A549 (cell line): Measurements from ENCODE around the gene CFAP92. TPM values are rescaled to one million over a fixed set of nuclear protein-coding genes. Genes with fewer than 3 reads are reported as not detected.

Experiments used
- ATAC-seq, 2 experiments: fragments of 200-7000 bp in 1 of 2; fragments of >200 bp in 1 of 2; cut with Nextera tagmentation in 1 of 2; cut with Tn5 transposase in 1 of 2; 3 replicates each; pipeline versions ENCODE4 v1.8.0 to v1.9.1; 2018 to 2020; ENCODE audit warnings: mild to moderate bottlenecking in 1 of 2, moderate library complexity in 1 of 2
- CTCF ChIA-PET: fragments of 300-600 bp; sonication (Branson Sonifier 250); formaldehyde crosslinking; extraction: SDS; loops from one replicate; lab custom pipeline; 2021; ENCODE audit warnings: antibody characterized with exemption, inconsistent platforms; lab: Yijun Ruan, JAX
- POLR2A ChIA-PET: fragments of 350-600 bp; formaldehyde crosslinking; extraction: SDS; loops from one replicate; lab custom pipeline; 2021; ENCODE audit warnings: antibody characterized with exemption, inconsistent platforms; lab: Yijun Ruan, JAX
- DNase-seq, 2 experiments: peaks; one replicate each; pipeline versions ENCODE4 v3.0.0 to v3.0.0-alpha.2; 2011 to 2016; ENCODE audit warnings: low read depth in 1 of 2, low spot score in 1 of 2
- FAIRE-seq: peaks from 2 replicates; lab custom pipeline; 2011; peaks lifted over from hg19 to GRCh38; lab: Jason Lieb, UNC
- H3K27ac ChIP-seq, 2 experiments: fragments of >200 bp; sonication (Bioruptor Twin); formaldehyde crosslinking; 3 replicates each; pipeline ENCODE4 v1.5.1; 2016 to 2017
- H3K4me1 ChIP-seq: fragments of >200 bp; sonication (Bioruptor Twin); formaldehyde crosslinking; 3 replicates; pipeline ENCODE4 v1.6.1; 2016
- H3K4me2 ChIP-seq: fragments of >200 bp; sonication (Bioruptor Twin); formaldehyde crosslinking; 3 replicates; pipeline ENCODE4 v1.6.1; 2016
- H3K4me3 ChIP-seq: fragments of >200 bp; sonication (Bioruptor Twin); formaldehyde crosslinking; 3 replicates; pipeline ENCODE4 v1.5.1; 2016
- H3K9me3 ChIP-seq: fragments of >200 bp; sonication (Bioruptor Twin); formaldehyde crosslinking; 3 replicates; pipeline ENCODE4 v1.6.1; 2016
- CEBPB ChIP-seq, 2 experiments: fragments of >200 bp in 1 of 2; sonication (Bioruptor Twin) in 1 of 2; formaldehyde crosslinking in 1 of 2; IDR thresholded peaks; 2 replicates each; pipeline ENCODE4 v1.6.1; 2012 to 2016
- CHD4 ChIP-seq: fragments of 200-600 bp; sonication (generic); IDR thresholded peaks from 2 replicates; pipeline ENCODE4 v1.6.1; 2016; ENCODE audit warnings: antibody characterized with exemption, mild to moderate bottlenecking, borderline replicate concordance
- ELK1 ChIP-seq: fragments of 150-350 bp; IDR thresholded peaks from 2 replicates; pipeline ENCODE4 v1.6.1; 2014; ENCODE audit warnings: low read depth, mild to moderate bottlenecking, low read length
- FOSB ChIP-seq: fragments of 250-450 bp; sonication (Bioruptor Pico); IDR thresholded peaks from 2 replicates; pipeline ENCODE4 v1.5.0; 2020; ENCODE audit warnings: mild to moderate bottlenecking, moderate library complexity
- FOSL2 ChIP-seq, 2 experiments: fragments of 450-650 bp in 1 of 2; fragments of >200 bp in 1 of 2; sonication (Bioruptor Twin) in 1 of 2; formaldehyde crosslinking; IDR thresholded peaks; 2 replicates each; pipeline versions ENCODE4 v1.5.0 to v1.6.1; 2016 to 2020; ENCODE audit warnings: mild to moderate bottlenecking in 1 of 2, moderate library complexity in 1 of 2
- FOXS1 ChIP-seq: fragments of 250-450 bp; sonication (Bioruptor Pico); IDR thresholded peaks from 2 replicates; pipeline ENCODE4 v1.5.0; 2020; ENCODE audit warnings: mild to moderate bottlenecking, moderate library complexity
- HEYL ChIP-seq: fragments of 250-450 bp; sonication (Bioruptor Pico); IDR thresholded peaks from 2 replicates; pipeline ENCODE4 v1.8.0; 2021; ENCODE audit warnings: mild to moderate bottlenecking, moderate library complexity
- HOXA7 ChIP-seq: fragments of 250-450 bp; sonication (Bioruptor Pico); IDR thresholded peaks from 2 replicates; pipeline ENCODE4 v1.5.0; 2020; ENCODE audit warnings: mild to moderate bottlenecking, moderate library complexity
- HOXB13 ChIP-seq: fragments of 250-450 bp; sonication (Bioruptor Pico); IDR thresholded peaks from 2 replicates; pipeline ENCODE4 v1.5.0; 2020; ENCODE audit warnings: low read depth, mild to moderate bottlenecking, moderate library complexity
- HOXB5 ChIP-seq: fragments of 250-450 bp; sonication (Bioruptor Pico); IDR thresholded peaks from 2 replicates; pipeline ENCODE4 v1.5.0; 2020; ENCODE audit warnings: mild to moderate bottlenecking, moderate library complexity
- MAZ ChIP-seq: fragments of 150-350 bp; IDR thresholded peaks from 2 replicates; pipeline ENCODE4 v1.6.1; 2014; ENCODE audit warnings: antibody characterized with exemption, low read depth, low read length, borderline replicate concordance
- NR3C1 ChIP-seq: fragments of >200 bp; sonication (Bioruptor Twin); formaldehyde crosslinking; IDR thresholded peaks from 3 replicates; pipeline ENCODE4 v1.6.1; 2017
- PHF8 ChIP-seq: fragments of 200-600 bp; sonication (generic); IDR thresholded peaks from 2 replicates; pipeline ENCODE4 v1.6.1; 2016; ENCODE audit warnings: low read depth, mild to moderate bottlenecking, antibody characterized with exemption, moderate library complexity, borderline replicate concordance
- RARB ChIP-seq: fragments of 250-450 bp; sonication (Bioruptor Pico); IDR thresholded peaks from 2 replicates; pipeline ENCODE4 v1.8.0; 2021; ENCODE audit warnings: mild to moderate bottlenecking, moderate library complexity
- RCOR1 ChIP-seq: fragments of 150-350 bp; IDR thresholded peaks from 2 replicates; pipeline ENCODE4 v1.6.1; 2014; ENCODE audit warnings: antibody characterized with exemption, low read length, low read depth
- RNF2 ChIP-seq: fragments of 200-600 bp; sonication (generic); IDR thresholded peaks from 2 replicates; pipeline ENCODE4 v1.6.1; 2016; ENCODE audit warnings: low read depth, mild to moderate bottlenecking, antibody characterized with exemption, moderate library complexity, borderline replicate concordance
- SMC3 ChIP-seq: fragments of >200 bp; sonication (Bioruptor Twin); formaldehyde crosslinking; IDR thresholded peaks from 3 replicates; pipeline ENCODE4 v1.6.1; 2018; ENCODE audit warnings: inconsistent platforms
- TFCP2L1 ChIP-seq: fragments of 250-450 bp; sonication (Bioruptor Pico); IDR thresholded peaks from 2 replicates; pipeline ENCODE4 v1.5.0; 2021; ENCODE audit warnings: mild to moderate bottlenecking
- TP53 ChIP-seq: fragments of 250-450 bp; sonication (Bioruptor Pico); IDR thresholded peaks from 2 replicates; pipeline ENCODE4 v1.5.0; 2021; ENCODE audit warnings: mild to moderate bottlenecking, moderate library complexity
- ZNF302 ChIP-seq: fragments of 250-450 bp; sonication (Bioruptor Pico); IDR thresholded peaks from 2 replicates; pipeline ENCODE4 v1.9.0; 2021; ENCODE audit warnings: inconsistent platforms, mild to moderate bottlenecking, moderate library complexity
- WGBS: methylation state at CpG from one replicate; pipeline ENCODE4 v1.1.6; 2017; ENCODE audit errors: missing lambda C conversion rate; 5-methylcytosine and 5-hydroxymethylcytosine counted together
- polyA plus RNA-seq, 4 experiments: library from polyadenylated mRNA; depleted of rRNA in 3 of 4; stranded (reverse); fragments of >200 nt; fragmentation: RNase III in 1 of 4; extraction: RNeasy Plus Mini Kit Qiagen cat#74134 plus additional on column Dnase treatment in 1 of 4; gene quantifications; 2 replicates in 3 of 4; 3 replicates in 1 of 4; pipeline ENCODE4 v1.2.3, GENCODE V29; 2011 to 2017
- TF ChIP-seq, protein P1 (sequence below): fragments of 200-600 bp; sonication (generic); IDR thresholded peaks from 2 replicates; pipeline ENCODE4 v1.6.1; 2016; ENCODE audit warnings: antibody characterized with exemption, mild to moderate bottlenecking, moderate library complexity
- TF ChIP-seq, protein P2 (sequence below): IDR thresholded peaks from 2 replicates; pipeline ENCODE4 v1.6.1; 2012; ENCODE audit warnings: low read depth, borderline replicate concordance
- TF ChIP-seq, protein P3 (sequence below): IDR thresholded peaks from 2 replicates; pipeline ENCODE4 v1.6.1; 2012

CFAP92 gene
- polyA plus RNA-seq, 2 of the 4 experiments (the other 2 are of a cell fraction): not detected

- no peaks in the 10 kb centered on the region for H3K9me3 ChIP-seq
- no peak for TF ChIP-seq RARB (CRISPR knock-in tag)
- TF ChIP-seq, protein P1, sequence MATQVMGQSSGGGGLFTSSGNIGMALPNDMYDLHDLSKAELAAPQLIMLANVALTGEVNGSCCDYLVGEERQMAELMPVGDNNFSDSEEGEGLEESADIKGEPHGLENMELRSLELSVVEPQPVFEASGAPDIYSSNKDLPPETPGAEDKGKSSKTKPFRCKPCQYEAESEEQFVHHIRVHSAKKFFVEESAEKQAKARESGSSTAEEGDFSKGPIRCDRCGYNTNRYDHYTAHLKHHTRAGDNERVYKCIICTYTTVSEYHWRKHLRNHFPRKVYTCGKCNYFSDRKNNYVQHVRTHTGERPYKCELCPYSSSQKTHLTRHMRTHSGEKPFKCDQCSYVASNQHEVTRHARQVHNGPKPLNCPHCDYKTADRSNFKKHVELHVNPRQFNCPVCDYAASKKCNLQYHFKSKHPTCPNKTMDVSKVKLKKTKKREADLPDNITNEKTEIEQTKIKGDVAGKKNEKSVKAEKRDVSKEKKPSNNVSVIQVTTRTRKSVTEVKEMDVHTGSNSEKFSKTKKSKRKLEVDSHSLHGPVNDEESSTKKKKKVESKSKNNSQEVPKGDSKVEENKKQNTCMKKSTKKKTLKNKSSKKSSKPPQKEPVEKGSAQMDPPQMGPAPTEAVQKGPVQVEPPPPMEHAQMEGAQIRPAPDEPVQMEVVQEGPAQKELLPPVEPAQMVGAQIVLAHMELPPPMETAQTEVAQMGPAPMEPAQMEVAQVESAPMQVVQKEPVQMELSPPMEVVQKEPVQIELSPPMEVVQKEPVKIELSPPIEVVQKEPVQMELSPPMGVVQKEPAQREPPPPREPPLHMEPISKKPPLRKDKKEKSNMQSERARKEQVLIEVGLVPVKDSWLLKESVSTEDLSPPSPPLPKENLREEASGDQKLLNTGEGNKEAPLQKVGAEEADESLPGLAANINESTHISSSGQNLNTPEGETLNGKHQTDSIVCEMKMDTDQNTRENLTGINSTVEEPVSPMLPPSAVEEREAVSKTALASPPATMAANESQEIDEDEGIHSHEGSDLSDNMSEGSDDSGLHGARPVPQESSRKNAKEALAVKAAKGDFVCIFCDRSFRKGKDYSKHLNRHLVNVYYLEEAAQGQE: no peak
- no peak for TF ChIP-seq ZNF302 (CRISPR knock-in tag)
- no peak for TF ChIP-seq HEYL (CRISPR knock-in tag)
- TF ChIP-seq ELK1: no peak
- TF ChIP-seq RCOR1: no peak
- no peak for TF ChIP-seq HOXB13
- no peak for TF ChIP-seq HOXB5
- TF ChIP-seq CEBPB (IDR thresholded peaks at IDR 0.05): no peak
- no peak for TF ChIP-seq CHD4
- TF ChIP-seq FOSB (CRISPR knock-in tag): no peak
- TF ChIP-seq PHF8: no peak
- TF ChIP-seq NR3C1: no peak
- no peak overlapping the region for H3K4me2 ChIP-seq
- ATAC-seq: no peak
- 67% methylated on average over 9 of the region's 9 CpGs for WGBS
- no peak overlapping the region for H3K27ac ChIP-seq
- no peak overlapping the region for H3K4me3 ChIP-seq
- no peak for FAIRE-seq
- DNase-seq: no peak
- POLR2A ChIA-PET: no interaction called here
- no peaks in the 10 kb centered on the region for H3K4me1 ChIP-seq
- CTCF ChIA-PET: interaction anchor here (1.4 to 2.1 kb wide), 2 partner anchors 12 to 70 kb away, joined by 3 to 6 read pairs; no protein-coding TSS in a partner anchor
Measured at GRCh38 chr3:128983293-128984069, 10.4 kb downstream of the CFAP92 start.

DNA sequence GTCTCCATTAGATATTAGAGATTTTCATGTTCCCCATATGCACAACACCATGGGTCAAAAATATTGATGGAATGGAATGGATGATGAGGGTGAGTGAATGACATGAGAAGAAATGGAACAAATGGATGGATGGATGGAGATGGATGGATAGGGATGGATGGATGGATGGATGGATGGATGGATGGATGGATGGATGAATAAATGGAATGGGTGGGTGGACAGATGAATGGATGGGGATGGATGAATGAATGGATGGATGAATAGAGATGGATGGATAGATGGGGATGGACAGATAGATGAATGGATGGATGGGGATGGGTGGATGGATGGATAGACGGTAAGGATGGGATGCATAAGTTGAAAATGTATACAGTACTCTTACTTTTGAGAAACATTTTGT is 18.6 kb downstream of the CFAP92 start:
- TF ChIP-seq TFCP2L1: no peak
- TF ChIP-seq MAZ: no peak
- TF ChIP-seq ELK1: no peak
- TF ChIP-seq HOXB5: no peak
- no peak for TF ChIP-seq RNF2
- no peak for TF ChIP-seq FOXS1 (CRISPR knock-in tag)
- TF ChIP-seq SMC3: no peak
- TF ChIP-seq, protein P2, sequence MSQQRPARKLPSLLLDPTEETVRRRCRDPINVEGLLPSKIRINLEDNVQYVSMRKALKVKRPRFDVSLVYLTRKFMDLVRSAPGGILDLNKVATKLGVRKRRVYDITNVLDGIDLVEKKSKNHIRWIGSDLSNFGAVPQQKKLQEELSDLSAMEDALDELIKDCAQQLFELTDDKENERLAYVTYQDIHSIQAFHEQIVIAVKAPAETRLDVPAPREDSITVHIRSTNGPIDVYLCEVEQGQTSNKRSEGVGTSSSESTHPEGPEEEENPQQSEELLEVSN: no peak
- TF ChIP-seq HOXA7 (CRISPR knock-in tag): no peak
- no peak for TF ChIP-seq HEYL (CRISPR knock-in tag)
- TF ChIP-seq PHF8: no peak
- TF ChIP-seq, protein P3, sequence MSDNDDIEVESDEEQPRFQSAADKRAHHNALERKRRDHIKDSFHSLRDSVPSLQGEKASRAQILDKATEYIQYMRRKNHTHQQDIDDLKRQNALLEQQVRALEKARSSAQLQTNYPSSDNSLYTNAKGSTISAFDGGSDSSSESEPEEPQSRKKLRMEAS: no peak
- TF ChIP-seq, protein P1: no peak
- no peak for TF ChIP-seq TP53
- no peak for TF ChIP-seq FOSL2 (IDR thresholded peaks at IDR 0.05)
- no peak for TF ChIP-seq FOSL2 (CRISPR knock-in tag; IDR thresholded peaks at IDR 0.05)
- TF ChIP-seq, all 56 proteins: peak for 0
- ChIA-PET POLR2A (no interaction called here), CTCF (no interaction called here)
- 89% methylated on average over 1 of the region's 1 CpG for WGBS
- Histone ChIP-seq H3K27ac (no peak overlapping the region), H3K4me1 (no peaks in the 10 kb centered on the region), H3K9me3 (no peaks in the 10 kb centered on the region), H3K4me2 (no peak overlapping the region), H3K4me3 (no peak overlapping the region)
- no peak for DNase-seq
- ATAC-seq: no peak
- FAIRE-seq: no peak
